HEK293T (cell line): ENCODE results near the gene ESPN.

Source experiments
- CTCF ChIA-PET: fragments of 350-600 bp; formaldehyde crosslinking; extraction: SDS; loops from one replicate; lab custom pipeline; 2021; ENCODE audit warnings: antibody characterized with exemption, inconsistent platforms; lab: Yijun Ruan, JAX
- POLR2A ChIA-PET: fragments of 350-600 bp; formaldehyde crosslinking; extraction: SDS; loops from one replicate; lab custom pipeline; 2020; ENCODE audit warnings: antibody characterized with exemption, inconsistent platforms; lab: Yijun Ruan, JAX
- DNase-seq: peaks from one replicate; pipeline ENCODE4 v3.0.0; 2012; ENCODE audit warnings: mixed read lengths; ENCODE audit errors: extremely low spot score
- ARNT ChIP-seq: fragments of 450-650 bp; IDR thresholded peaks from 2 replicates; pipeline ENCODE4 v1.6.1; 2017; ENCODE audit warnings: mild to moderate bottlenecking
- BHLHE40 ChIP-seq: fragments of 450-650 bp; IDR thresholded peaks from 2 replicates; pipeline ENCODE4 v1.6.1; 2016; ENCODE audit warnings: mild to moderate bottlenecking, moderate library complexity, borderline replicate concordance
- CTBP1 ChIP-seq: fragments of 450-650 bp; IDR thresholded peaks from 2 replicates; pipeline ENCODE4 v1.6.1; 2016; ENCODE audit warnings: borderline replicate concordance
- ELF4 ChIP-seq: fragments of 450-650 bp; IDR thresholded peaks from 2 replicates; pipeline ENCODE4 v1.6.1; 2017; ENCODE audit warnings: antibody characterized with exemption
- FOXA1 ChIP-seq: fragments of 450-650 bp; IDR thresholded peaks from 2 replicates; pipeline ENCODE4 v1.6.1; 2016; ENCODE audit warnings: mild to moderate bottlenecking
- FOXK2 ChIP-seq: fragments of 450-650 bp; IDR thresholded peaks from 2 replicates; pipeline ENCODE4 v1.6.1; 2016; ENCODE audit warnings: mild to moderate bottlenecking
- FOXM1 ChIP-seq: fragments of 450-650 bp; IDR thresholded peaks from 2 replicates; pipeline ENCODE4 v1.6.1; 2017; ENCODE audit warnings: mild to moderate bottlenecking, borderline replicate concordance
- HDGF ChIP-seq: fragments of 450-650 bp; IDR thresholded peaks from 2 replicates; pipeline ENCODE4 v1.6.1; 2017; ENCODE audit warnings: antibody characterized with exemption, borderline replicate concordance
- L3MBTL2 ChIP-seq: fragments of 450-650 bp; conservative IDR thresholded peaks from 2 replicates; pipeline ENCODE4 v1.6.1; 2016; ENCODE audit warnings: mild to moderate bottlenecking
- LEF1 ChIP-seq: fragments of 450-650 bp; IDR thresholded peaks from 2 replicates; pipeline ENCODE4 v1.6.1; 2017; ENCODE audit warnings: mild to moderate bottlenecking, borderline replicate concordance
- NFRKB ChIP-seq: fragments of 450-650 bp; IDR thresholded peaks from 2 replicates; pipeline ENCODE4 v1.6.1; 2016; ENCODE audit warnings: mild to moderate bottlenecking, moderate library complexity
- SP1 ChIP-seq: fragments of 450-650 bp; IDR thresholded peaks from 2 replicates; pipeline ENCODE4 v1.6.1; 2017
- SUZ12 ChIP-seq: fragments of 450-650 bp; IDR thresholded peaks from 2 replicates; pipeline ENCODE4 v1.6.1; 2016; ENCODE audit warnings: mild to moderate bottlenecking
- TARDBP ChIP-seq: fragments of 450-650 bp; IDR thresholded peaks from 2 replicates; pipeline ENCODE4 v1.6.1; 2016
- ZNF384 ChIP-seq: fragments of 450-650 bp; IDR thresholded peaks from 2 replicates; pipeline ENCODE4 v1.6.1; 2016
- TF ChIP-seq, protein P1 (sequence below): fragments of 450-650 bp; IDR thresholded peaks from 2 replicates; pipeline ENCODE4 v1.6.1; 2016

ESPN gene

DNA sequence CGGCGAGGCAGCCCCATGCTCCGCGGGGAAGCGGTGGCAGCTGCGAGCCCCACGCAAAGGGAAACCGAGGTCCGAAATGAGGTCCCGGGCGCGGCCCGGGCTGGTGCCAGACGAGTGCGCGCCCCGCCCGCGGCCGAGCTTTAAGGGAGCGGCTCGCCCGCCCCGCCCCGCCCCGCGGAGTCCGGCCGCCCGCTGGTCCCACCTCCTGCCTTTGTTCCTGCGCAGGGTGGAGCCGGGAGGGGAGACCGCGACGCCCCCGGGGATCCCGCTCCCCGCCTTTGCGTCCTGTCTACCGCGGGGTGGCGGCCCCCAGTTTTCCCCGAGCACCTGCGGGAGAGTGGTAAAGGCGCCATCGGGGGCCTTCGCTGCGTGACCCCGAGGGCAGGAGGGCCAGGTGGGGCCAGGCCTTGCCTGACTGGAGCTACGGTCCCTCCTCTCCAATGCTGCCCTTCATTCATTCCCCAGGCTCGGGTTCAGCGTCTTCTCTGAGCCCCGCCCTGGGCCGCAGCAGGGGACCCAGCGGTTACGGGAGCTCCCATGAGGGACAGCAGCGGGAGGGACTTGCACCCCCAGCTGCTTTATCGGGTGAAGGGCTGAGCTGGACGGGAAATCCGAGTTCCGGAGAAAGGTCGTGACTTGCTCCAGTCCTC is 4.6 kb upstream of the ESPN start, which contains the start of gene HES2:
TSS of gene HES2 (minus strand) at position 116 of the 650 bp plus-strand sequence. CDS start at position 17, 99 bp downstream.
- no peak for DNase-seq
- TF ChIP-seq SP1: no peak
- no peak for TF ChIP-seq CTBP1
- TF ChIP-seq, protein P1, sequence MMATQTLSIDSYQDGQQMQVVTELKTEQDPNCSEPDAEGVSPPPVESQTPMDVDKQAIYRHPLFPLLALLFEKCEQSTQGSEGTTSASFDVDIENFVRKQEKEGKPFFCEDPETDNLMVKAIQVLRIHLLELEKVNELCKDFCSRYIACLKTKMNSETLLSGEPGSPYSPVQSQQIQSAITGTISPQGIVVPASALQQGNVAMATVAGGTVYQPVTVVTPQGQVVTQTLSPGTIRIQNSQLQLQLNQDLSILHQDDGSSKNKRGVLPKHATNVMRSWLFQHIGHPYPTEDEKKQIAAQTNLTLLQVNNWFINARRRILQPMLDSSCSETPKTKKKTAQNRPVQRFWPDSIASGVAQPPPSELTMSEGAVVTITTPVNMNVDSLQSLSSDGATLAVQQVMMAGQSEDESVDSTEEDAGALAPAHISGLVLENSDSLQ: no peak
- no peak for TF ChIP-seq BHLHE40
- TF ChIP-seq FOXK2: no peak
- TF ChIP-seq FOXM1: no peak
- no peak for TF ChIP-seq SUZ12
- no peak for TF ChIP-seq ARNT
- TF ChIP-seq HDGF: no peak
- no peak for TF ChIP-seq ZNF384
- no peak for TF ChIP-seq TARDBP
- no peak for TF ChIP-seq FOXA1
- no peak for TF ChIP-seq NFRKB
- TF ChIP-seq L3MBTL2: no peak
- TF ChIP-seq ELF4: no peak
- TF ChIP-seq LEF1: no peak
- POLR2A ChIA-PET: interaction anchor here (1.0 kb wide), 1 partner anchor 71 kb away, joined by 3 read pairs; the partner anchor contains the start of gene PLEKHG5
- CTCF ChIA-PET: interaction anchor here (0.6 to 2.1 kb wide), 5 partner anchors 12 to 221 kb away, joined by 3 to 7 read pairs (median 4); no protein-coding TSS in a partner anchor

GRCh38 chr1:6420454-6421042 is 4.0 kb upstream of the ESPN start:
- no peak for TF ChIP-seq SUZ12
- TF ChIP-seq ZNF384: no peak
- TF ChIP-seq BHLHE40: no peak
- no peak for TF ChIP-seq NFRKB
- TF ChIP-seq FOXK2: no peak
- ChIA-PET CTCF (interaction anchor here (0.7 to 3.4 kb wide), 6 partner anchors 7 to 216 kb away, joined by 4 to 37 read pairs (median 4); no protein-coding TSS in a partner anchor), POLR2A (interaction anchor here (1.0 kb wide), 1 partner anchor 70 kb away, joined by 3 read pairs; the partner anchor contains the start of gene PLEKHG5)
- no peak for DNase-seq

DNA sequence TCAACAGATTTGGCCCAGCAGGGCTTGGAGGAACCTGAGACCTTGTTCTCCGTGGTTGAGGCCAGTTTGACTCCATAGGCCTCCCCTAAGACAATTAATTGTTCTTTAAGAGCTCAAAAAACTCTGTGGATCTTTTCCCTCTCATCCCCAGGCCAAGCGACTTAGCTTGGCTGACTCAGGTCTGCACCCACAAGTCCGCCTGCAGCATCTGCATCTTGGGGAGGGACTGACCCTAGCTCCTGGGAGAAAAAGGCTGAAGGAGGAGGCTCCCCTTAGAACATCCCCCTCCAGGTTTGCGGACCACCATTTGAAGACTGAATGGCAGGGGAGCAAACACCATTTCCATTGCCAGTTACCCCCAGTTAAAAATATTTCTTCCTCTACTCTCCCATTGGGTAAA is 3.3 kb upstream of the ESPN start:
- ChIA-PET POLR2A (no interaction called here), CTCF (interaction anchor here (1.0 to 3.4 kb wide), 5 partner anchors 8 to 217 kb away, joined by 3 to 37 read pairs (median 4); no protein-coding TSS in a partner anchor)
- TF ChIP-seq FOXA1 (no peak), FOXM1 (no peak), ARNT (no peak), FOXK2 (no peak), ZNF384 (no peak), BHLHE40 (no peak), ELF4 (no peak), SP1 (no peak), LEF1 (no peak), TARDBP (no peak), L3MBTL2 (no peak), NFRKB (no peak), CTBP1 (no peak), HDGF (no peak), SUZ12 (no peak)
- TF ChIP-seq, protein P1: no peak
- no peak for DNase-seq

DNA sequence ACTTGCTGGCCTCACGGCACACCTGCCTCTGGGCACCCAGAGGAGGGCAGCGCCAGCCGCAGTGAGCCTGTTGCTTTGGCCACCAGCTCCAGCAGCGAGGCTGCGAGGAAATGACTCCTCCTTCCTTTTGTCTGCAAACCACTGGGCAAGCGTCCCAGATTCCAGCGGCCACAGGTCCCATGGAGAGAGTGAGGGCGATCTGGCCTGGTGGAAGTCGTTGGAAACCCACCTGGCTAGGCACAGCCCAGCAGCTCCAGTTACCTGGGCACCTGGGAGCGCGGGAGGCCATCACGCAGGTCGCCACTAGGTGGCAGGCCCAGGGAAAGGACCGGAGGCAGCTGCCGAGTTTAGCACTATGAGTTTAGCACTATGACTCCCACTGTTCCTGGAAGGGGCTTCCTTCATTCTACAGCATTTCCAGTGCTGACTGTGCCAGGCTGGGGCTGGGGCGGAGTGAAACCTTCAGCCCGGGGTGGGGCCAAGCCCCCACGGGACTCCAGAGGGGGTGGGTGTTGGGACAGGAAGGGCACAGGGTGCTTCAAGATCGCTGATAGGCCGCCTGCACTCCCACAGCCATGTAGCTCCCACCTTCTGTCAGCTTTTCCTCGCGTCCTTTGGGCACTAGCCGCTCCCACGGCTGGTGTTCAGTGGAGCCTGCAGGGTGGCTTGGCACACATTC is 1.1 kb upstream of the ESPN start:
- ChIA-PET POLR2A (no interaction called here), CTCF (interaction anchor here (0.6 to 3.4 kb wide), 20 partner anchors 9 to 1460 kb away, joined by 3 to 37 read pairs (median 4); partner anchors contain the start of genes NOL9, PLEKHG5 and RNF207)
- peak; percentile 78 for DNase-seq

DNA sequence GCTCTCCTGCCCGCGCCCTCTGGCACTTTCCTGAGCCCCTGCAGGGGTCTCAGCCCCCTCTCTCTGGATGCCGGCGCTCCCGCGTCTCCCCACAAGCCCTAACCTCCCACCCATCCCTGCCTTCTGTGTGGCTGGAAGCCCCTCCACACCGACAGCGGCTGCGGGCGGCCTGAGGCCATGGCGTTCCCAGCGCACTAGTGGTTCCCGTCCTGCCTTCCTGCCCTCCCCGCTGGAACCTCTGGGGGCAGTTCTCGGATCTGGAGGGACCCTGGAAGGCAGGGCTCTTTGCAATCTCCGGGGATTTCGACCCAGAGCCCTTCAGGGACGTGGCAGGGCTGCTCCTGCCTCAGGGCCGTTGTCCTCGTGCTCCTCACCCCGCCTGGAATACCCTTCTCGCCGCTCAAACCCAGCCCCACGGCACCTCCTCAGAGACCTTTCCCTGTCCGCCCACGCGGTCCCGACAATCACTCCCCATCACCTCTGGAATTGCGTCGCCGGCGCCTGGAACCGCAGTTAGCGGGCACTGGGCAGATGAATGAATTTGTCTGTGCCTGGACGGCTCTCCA is 493 bp upstream of the ESPN start:
- ChIA-PET CTCF (interaction anchor here (0.6 to 3.4 kb wide), 14 partner anchors 8 to 227 kb away, joined by 3 to 37 read pairs (median 4); partner anchors contain the start of gene NOL9), POLR2A (no interaction called here)
- no peak for DNase-seq
- no peak for TF ChIP-seq L3MBTL2
- no peak for TF ChIP-seq ZNF384

More for the DNA sequence above, 1.1 kb upstream of the ESPN start:
- TF ChIP-seq SP1: no peak
- TF ChIP-seq NFRKB: no peak
- no peak for TF ChIP-seq FOXM1
- TF ChIP-seq SUZ12: no peak
- TF ChIP-seq L3MBTL2: no peak
- no peak for TF ChIP-seq ARNT
- no peak for TF ChIP-seq FOXA1
- no peak for TF ChIP-seq BHLHE40

DNA sequence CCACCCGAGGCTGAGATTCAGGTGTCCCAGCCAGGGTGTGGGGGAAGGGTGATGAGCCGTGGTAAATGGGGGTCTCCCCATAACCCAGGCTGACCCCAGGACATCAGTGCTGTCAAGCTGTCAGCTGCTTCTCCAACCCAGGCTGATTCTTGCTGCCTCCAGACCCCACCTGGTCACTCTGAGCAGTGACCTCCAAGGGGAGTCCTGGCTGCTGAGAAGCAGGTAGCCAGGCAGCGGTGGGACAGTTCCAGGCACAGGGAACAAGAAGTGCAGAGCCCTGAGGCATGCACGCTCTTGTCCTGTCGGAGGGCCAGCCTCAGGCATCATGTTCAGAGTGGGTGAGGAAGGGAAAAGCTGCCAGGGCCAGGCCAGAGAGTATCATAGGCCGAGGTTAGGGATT is 1.1 kb downstream of the ESPN start:
- TF ChIP-seq FOXA1 (no peak), ELF4 (no peak), CTBP1 (no peak), ARNT (no peak), SUZ12 (no peak), ZNF384 (no peak), L3MBTL2 (no peak), NFRKB (no peak), HDGF (no peak), SP1 (no peak)
- TF ChIP-seq, protein P1: no peak
- ChIA-PET CTCF (interaction anchor here (1.1 to 1.4 kb wide), 3 partner anchors 11 to 78 kb away, joined by 3 to 6 read pairs (median 5); no protein-coding TSS in a partner anchor), POLR2A (interaction anchor here (1.1 kb wide), 1 partner anchor 33 kb away, joined by 3 read pairs; no protein-coding TSS in a partner anchor)
- no peak for DNase-seq
